ENCODE measurements around the gene PCMTD2.

Gene PCMTD2

GRCh38 chr20:64236137-64237088 is 19.1 kb upstream of the PCMTD2 start:
- no peak for TF ChIP-seq CTCF (IDR thresholded peaks at IDR 0.05; ENCODE audit: insufficient read depth, low read depth, low read length, missing control alignments)
- DNase-seq (ENCODE audit: low read depth), result no peak
- H3K4me3 ChIP-seq (ENCODE audit: low read length), result no peak overlapping the region

GRCh38 chr20:64237316-64237715 is 18.2 kb upstream of the PCMTD2 start:
- no peak for DNase-seq (ENCODE audit: low read depth)
- H3K4me3 ChIP-seq (ENCODE audit: low read length), result no peak overlapping the region
- TF ChIP-seq CTCF (IDR thresholded peaks at IDR 0.05; ENCODE audit: insufficient read depth, low read depth, low read length, missing control alignments), result no peak

GRCh38 chr20:64238115-64238825 is 17.3 kb upstream of the PCMTD2 start:
- no peak for TF ChIP-seq CTCF (IDR thresholded peaks at IDR 0.05; ENCODE audit: insufficient read depth, low read depth, low read length, missing control alignments)
- no peak for DNase-seq (ENCODE audit: low read depth)
- H3K4me3 ChIP-seq (ENCODE audit: low read length), result no peak overlapping the region

GRCh38 chr20:64238851-64239387 is 16.6 kb upstream of the PCMTD2 start:
- TF ChIP-seq CTCF (IDR thresholded peaks at IDR 0.05; ENCODE audit: insufficient read depth, low read depth, low read length, missing control alignments), result no peak
- no peak overlapping the region for H3K4me3 ChIP-seq (ENCODE audit: low read length)
- DNase-seq (ENCODE audit: low read depth), result no peak

GRCh38 chr20:64239449-64240242 is 15.9 kb upstream of the PCMTD2 start:
- DNase-seq (ENCODE audit: low read depth), result no peak
- H3K4me3 ChIP-seq (ENCODE audit: low read length), result no peak overlapping the region
- no peak for TF ChIP-seq CTCF (IDR thresholded peaks at IDR 0.05; ENCODE audit: insufficient read depth, low read depth, low read length, missing control alignments)

GRCh38 chr20:64240243-64241015 is 15.1 kb upstream of the PCMTD2 start:
- no peak overlapping the region for H3K4me3 ChIP-seq (ENCODE audit: low read length)
- TF ChIP-seq CTCF (IDR thresholded peaks at IDR 0.05; ENCODE audit: insufficient read depth, low read depth, low read length, missing control alignments), result no peak
- DNase-seq (ENCODE audit: low read depth), result no peak
